ENCODE results near the gene TMEM154. TPM values are rescaled to one million over a fixed set of nuclear protein-coding genes. Genes with fewer than 3 reads are reported as not detected.

TMEM154 gene
- total RNA-seq, 1 experiment from 2014 or later: 2.6 TPM

DNA sequence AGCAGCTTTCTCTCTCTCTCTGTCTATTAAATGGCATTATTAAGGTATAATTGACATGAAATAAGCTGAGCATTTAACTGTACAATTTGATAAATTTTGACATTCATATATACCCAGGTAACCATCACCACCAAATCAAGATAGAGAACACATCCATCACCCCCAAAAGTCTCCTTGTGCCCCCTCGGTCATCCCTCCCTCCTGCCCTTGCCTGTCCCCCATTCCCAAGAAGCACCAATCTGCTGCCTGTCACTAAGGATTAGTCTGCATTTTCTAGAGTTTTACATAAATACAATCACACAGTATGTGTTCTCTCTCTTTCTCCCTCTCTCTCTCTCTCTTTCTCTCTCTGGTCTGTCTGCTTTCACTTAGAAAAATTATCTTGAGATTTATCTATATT is 25.0 kb upstream of the TMEM154 start:
- no peak for DNase-seq (ENCODE audit: low spot score)
- BruUV-seq (replicated peaks): no TSS peak
- Histone ChIP-seq H3K36me3 (ENCODE audit: insufficient read depth, low read length, poor library complexity, severe bottlenecking) (no peaks in the 10 kb centered on the region), H3K9me3 (ENCODE audit: low read depth, low read length, poor library complexity, severe bottlenecking) (no peaks in the 10 kb centered on the region), H3K27ac (ENCODE audit: low read depth, low read length, poor library complexity, severe bottlenecking) (no peak overlapping the region), H3K4me3 (ENCODE audit: low read depth, low read length, poor library complexity, severe bottlenecking) (no peak overlapping the region), H3K27me3 (replicated peaks; ENCODE audit: insufficient read depth, low read depth, low read length, poor library complexity) (no peaks in the 10 kb centered on the region), H3K4me1 (ENCODE audit: insufficient read depth, low read length, poor library complexity, severe bottlenecking) (peaks cover under 1% of the 10 kb centered on the region)
- TF ChIP-seq EZH2 (IDR thresholded peaks at IDR 0.05; ENCODE audit: borderline replicate concordance, low read depth, low read length, poor library complexity, severe bottlenecking): no peak
- TF ChIP-seq, protein P1, sequence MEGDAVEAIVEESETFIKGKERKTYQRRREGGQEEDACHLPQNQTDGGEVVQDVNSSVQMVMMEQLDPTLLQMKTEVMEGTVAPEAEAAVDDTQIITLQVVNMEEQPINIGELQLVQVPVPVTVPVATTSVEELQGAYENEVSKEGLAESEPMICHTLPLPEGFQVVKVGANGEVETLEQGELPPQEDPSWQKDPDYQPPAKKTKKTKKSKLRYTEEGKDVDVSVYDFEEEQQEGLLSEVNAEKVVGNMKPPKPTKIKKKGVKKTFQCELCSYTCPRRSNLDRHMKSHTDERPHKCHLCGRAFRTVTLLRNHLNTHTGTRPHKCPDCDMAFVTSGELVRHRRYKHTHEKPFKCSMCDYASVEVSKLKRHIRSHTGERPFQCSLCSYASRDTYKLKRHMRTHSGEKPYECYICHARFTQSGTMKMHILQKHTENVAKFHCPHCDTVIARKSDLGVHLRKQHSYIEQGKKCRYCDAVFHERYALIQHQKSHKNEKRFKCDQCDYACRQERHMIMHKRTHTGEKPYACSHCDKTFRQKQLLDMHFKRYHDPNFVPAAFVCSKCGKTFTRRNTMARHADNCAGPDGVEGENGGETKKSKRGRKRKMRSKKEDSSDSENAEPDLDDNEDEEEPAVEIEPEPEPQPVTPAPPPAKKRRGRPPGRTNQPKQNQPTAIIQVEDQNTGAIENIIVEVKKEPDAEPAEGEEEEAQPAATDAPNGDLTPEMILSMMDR (conservative IDR thresholded peaks at IDR 0.05; ENCODE audit: low read depth, low read length): no peak
- CTCF ChIA-PET: no interaction called here
- intact Hi-C loops (cut with micrococcal nuclease; ENCODE audit: unreplicated experiment): no loop called here
- POLR2A ChIA-PET (ENCODE audit: low non-redundant PET): no interaction called here

- CTCF ChIA-PET: interaction anchor here (1.0 kb wide), 1 partner anchor 199 kb away, joined by 3 read pairs; no protein-coding TSS in a partner anchor
- Histone ChIP-seq H3K27ac (ENCODE audit: low read depth, low read length, poor library complexity, severe bottlenecking) (no peak overlapping the region), H3K36me3 (ENCODE audit: insufficient read depth, low read length, poor library complexity, severe bottlenecking) (no peaks in the 10 kb centered on the region), H3K27me3 (replicated peaks; ENCODE audit: insufficient read depth, low read depth, low read length, poor library complexity) (no peaks in the 10 kb centered on the region), H3K9me3 (ENCODE audit: low read depth, low read length, poor library complexity, severe bottlenecking) (no peaks in the 10 kb centered on the region), H3K4me3 (ENCODE audit: low read depth, low read length, poor library complexity, severe bottlenecking) (no peak overlapping the region), H3K4me1 (ENCODE audit: insufficient read depth, low read length, poor library complexity, severe bottlenecking) (peaks cover 8% of the 10 kb centered on the region)
- intact Hi-C loops (cut with micrococcal nuclease; ENCODE audit: unreplicated experiment): no loop called here
- POLR2A ChIA-PET (ENCODE audit: low non-redundant PET): interaction anchor here (0.6 kb wide), 1 partner anchor 278 kb away, joined by 3 read pairs; no protein-coding TSS in a partner anchor
- TF ChIP-seq, protein P1 (conservative IDR thresholded peaks at IDR 0.05; ENCODE audit: low read depth, low read length): no peak
- TF ChIP-seq EZH2 (IDR thresholded peaks at IDR 0.05; ENCODE audit: borderline replicate concordance, low read depth, low read length, poor library complexity, severe bottlenecking): no peak
- BruUV-seq (replicated peaks): no TSS peak
- DNase-seq (ENCODE audit: low spot score): no peak
Observed at GRCh38 chr4:152700151-152700550, 20.4 kb upstream of the TMEM154 start.

DNA sequence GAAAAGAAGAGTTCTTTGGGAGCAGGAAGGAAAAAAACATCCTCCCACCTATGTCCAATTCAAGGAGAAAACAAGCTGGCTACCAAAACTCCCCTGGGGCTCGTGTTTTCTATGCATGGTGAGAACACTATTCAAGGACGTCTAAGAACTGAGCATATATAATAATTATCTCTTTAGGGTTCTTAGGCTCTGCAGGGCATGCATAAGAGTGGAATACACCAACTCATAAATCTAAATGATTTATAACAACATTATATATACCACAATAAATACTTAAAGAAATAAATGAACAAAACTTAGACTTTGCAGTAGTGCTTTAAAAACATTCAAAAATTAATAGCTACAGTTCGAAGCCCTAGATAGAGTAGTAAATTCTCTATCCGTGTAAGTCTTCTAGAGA is 19.5 kb upstream of the TMEM154 start:
- POLR2A ChIA-PET (ENCODE audit: low non-redundant PET): interaction anchor here (0.6 kb wide), 1 partner anchor 277 kb away, joined by 3 read pairs; no protein-coding TSS in a partner anchor
- Histone ChIP-seq H3K36me3 (ENCODE audit: insufficient read depth, low read length, poor library complexity, severe bottlenecking) (no peaks in the 10 kb centered on the region), H3K4me1 (ENCODE audit: insufficient read depth, low read length, poor library complexity, severe bottlenecking) (peaks cover 8% of the 10 kb centered on the region), H3K27me3 (replicated peaks; ENCODE audit: insufficient read depth, low read depth, low read length, poor library complexity) (no peaks in the 10 kb centered on the region), H3K4me3 (ENCODE audit: low read depth, low read length, poor library complexity, severe bottlenecking) (no peak overlapping the region), H3K27ac (ENCODE audit: low read depth, low read length, poor library complexity, severe bottlenecking) (no peak overlapping the region), H3K9me3 (ENCODE audit: low read depth, low read length, poor library complexity, severe bottlenecking) (no peaks in the 10 kb centered on the region)
- no peak for TF ChIP-seq EZH2 (IDR thresholded peaks at IDR 0.05; ENCODE audit: borderline replicate concordance, low read depth, low read length, poor library complexity, severe bottlenecking)
- TF ChIP-seq, protein P1 (conservative IDR thresholded peaks at IDR 0.05; ENCODE audit: low read depth, low read length): no peak
- intact Hi-C loops (cut with micrococcal nuclease; ENCODE audit: unreplicated experiment): no loop called here
- DNase-seq (ENCODE audit: low spot score): peak; percentile 49
- BruUV-seq (replicated peaks): no TSS peak
- CTCF ChIA-PET: interaction anchor here (1.0 kb wide), 1 partner anchor 198 kb away, joined by 3 read pairs; no protein-coding TSS in a partner anchor

All from A673 (cell line).